ENCODE data around the gene REG3G.
A peak's percentile ranks its signal among the peaks of the same experiment; 100 is the strongest.

DNA sequence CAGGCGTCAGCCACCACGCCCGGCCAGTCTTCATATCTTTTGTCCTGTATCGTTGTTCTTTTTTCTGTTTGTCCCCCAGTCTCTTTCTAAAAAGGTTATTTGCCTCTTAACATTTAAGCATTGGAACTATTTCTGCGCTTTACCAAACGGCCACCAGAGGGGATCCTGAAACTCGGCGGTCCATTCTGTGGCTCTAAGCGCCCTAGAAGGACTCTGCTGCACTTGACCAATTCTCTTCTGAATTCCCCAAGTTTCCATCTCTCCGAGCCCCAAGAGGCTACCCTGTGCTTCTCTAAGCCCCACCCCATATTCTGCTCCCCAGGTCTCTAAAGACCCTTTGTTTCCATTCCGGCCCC, 33.1 kb upstream of the REG3G start:
- no peak for TF ChIP-seq POLR2A (IDR thresholded peaks at IDR 0.05)
- TF ChIP-seq, protein P1, sequence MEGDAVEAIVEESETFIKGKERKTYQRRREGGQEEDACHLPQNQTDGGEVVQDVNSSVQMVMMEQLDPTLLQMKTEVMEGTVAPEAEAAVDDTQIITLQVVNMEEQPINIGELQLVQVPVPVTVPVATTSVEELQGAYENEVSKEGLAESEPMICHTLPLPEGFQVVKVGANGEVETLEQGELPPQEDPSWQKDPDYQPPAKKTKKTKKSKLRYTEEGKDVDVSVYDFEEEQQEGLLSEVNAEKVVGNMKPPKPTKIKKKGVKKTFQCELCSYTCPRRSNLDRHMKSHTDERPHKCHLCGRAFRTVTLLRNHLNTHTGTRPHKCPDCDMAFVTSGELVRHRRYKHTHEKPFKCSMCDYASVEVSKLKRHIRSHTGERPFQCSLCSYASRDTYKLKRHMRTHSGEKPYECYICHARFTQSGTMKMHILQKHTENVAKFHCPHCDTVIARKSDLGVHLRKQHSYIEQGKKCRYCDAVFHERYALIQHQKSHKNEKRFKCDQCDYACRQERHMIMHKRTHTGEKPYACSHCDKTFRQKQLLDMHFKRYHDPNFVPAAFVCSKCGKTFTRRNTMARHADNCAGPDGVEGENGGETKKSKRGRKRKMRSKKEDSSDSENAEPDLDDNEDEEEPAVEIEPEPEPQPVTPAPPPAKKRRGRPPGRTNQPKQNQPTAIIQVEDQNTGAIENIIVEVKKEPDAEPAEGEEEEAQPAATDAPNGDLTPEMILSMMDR (IDR thresholded peaks at IDR 0.05), result peak in 3 of 7 experiments; percentile 14 to 23 (median 22)

Data from stomach (tissue), 4 donors.